CD4-positive, CD25-positive, alpha-beta regulatory T cell (primary cell): Measurements from ENCODE around the gene STARD3. TPM values are rescaled to one million over a fixed set of nuclear protein-coding genes. Genes with fewer than 3 reads are reported as not detected.

Source experiments
- ATAC-seq, 2 donors: fragments of 150-1000 bp; cut with Tn5 transposase; one replicate each; pipeline ENCODE4 v1.10.0; 2021; ENCODE audit warnings: low read depth in 2 of 2, moderate number of reproducible peaks in 2 of 2, moderate library complexity in 1 of 2
- DNase-seq, 3 donors: peaks; one replicate each; pipeline versions ENCODE4 v3.0.0 to v3.0.0-alpha.2; 2012 to 2022; ENCODE audit warnings: mixed read lengths in 1 of 3
- H3K27ac ChIP-seq: one replicate; pipeline ENCODE4 v1.7.0; 2013; ENCODE audit warnings: mild to moderate bottlenecking, low read length; ENCODE audit not compliant: insufficient read depth, poor library complexity, severe bottlenecking
- H3K27me3 ChIP-seq: one replicate; pipeline ENCODE4 v1.7.0; 2013; ENCODE audit warnings: low read length; ENCODE audit not compliant: control insufficient read depth, insufficient read depth
- H3K36me3 ChIP-seq: one replicate; pipeline ENCODE4 v1.7.0; 2013; ENCODE audit warnings: mild to moderate bottlenecking, low read length, moderate library complexity; ENCODE audit not compliant: control insufficient read depth, insufficient read depth
- H3K4me1 ChIP-seq: 2 replicates; pipeline ENCODE4 v1.7.0; 2013; ENCODE audit warnings: mild to moderate bottlenecking, low read length; ENCODE audit not compliant: insufficient read depth, control insufficient read depth, poor library complexity, severe bottlenecking
- H3K4me3 ChIP-seq: one replicate; pipeline ENCODE4 v1.7.0; 2013; ENCODE audit warnings: low read depth, mild to moderate bottlenecking, low read length, moderate library complexity
- H3K9me3 ChIP-seq, 2 experiments: 1 replicate in 1 of 2; 2 replicates in 1 of 2; pipeline ENCODE4 v1.7.0; 2013; ENCODE audit warnings: low read length in 2 of 2, mild to moderate bottlenecking in 1 of 2, moderate library complexity in 1 of 2; ENCODE audit not compliant: control insufficient read depth in 2 of 2
- H3K27ac Mint-ChIP-seq, 3 donors: one replicate each; pipeline ENCODE4 v1.8.0; 2020 to 2022; ENCODE audit warnings: mild to moderate bottlenecking in 3 of 3, mixed read lengths in 3 of 3, moderate library complexity in 2 of 3
- H3K27me3 Mint-ChIP-seq: one replicate; pipeline ENCODE4 v1.8.0; 2022; ENCODE audit warnings: mild to moderate bottlenecking, mixed read lengths
- H3K36me3 Mint-ChIP-seq: one replicate; pipeline ENCODE4 v1.8.0; 2020; ENCODE audit warnings: mixed read lengths
- H3K4me1 Mint-ChIP-seq, 4 donors: one replicate each; pipeline ENCODE4 v1.8.0; 2020 to 2022; ENCODE audit warnings: mixed read lengths in 4 of 4, mild to moderate bottlenecking in 1 of 4
- H3K4me3 Mint-ChIP-seq, 4 donors: one replicate each; pipeline ENCODE4 v1.8.0; 2020 to 2022; ENCODE audit warnings: mild to moderate bottlenecking in 4 of 4, mixed read lengths in 4 of 4, moderate library complexity in 3 of 4
- H3K9me3 Mint-ChIP-seq, 7 donors: one replicate each; pipeline ENCODE4 v1.8.0; 2020 to 2022; ENCODE audit warnings: mixed read lengths in 7 of 7, mild to moderate bottlenecking in 3 of 7, moderate library complexity in 2 of 7
- polyA plus RNA-seq, 4 donors: library from polyadenylated mRNA; unstranded; fragments of 300-500 nt; fragmentation: Illumina TruSeq; gene quantifications; one replicate each; pipeline ENCODE4 v1.2.3, GENCODE V29; 2021
- total RNA-seq: library from RNA; stranded (reverse); gene quantifications from one replicate; pipeline ENCODE4 v1.2.3, GENCODE V29; 2022

The STARD3 gene
- total and polyA plus RNA-seq, 5 donors from 2014 or later, result 45.4 to 95.9 (median 46.7) TPM

DNA sequence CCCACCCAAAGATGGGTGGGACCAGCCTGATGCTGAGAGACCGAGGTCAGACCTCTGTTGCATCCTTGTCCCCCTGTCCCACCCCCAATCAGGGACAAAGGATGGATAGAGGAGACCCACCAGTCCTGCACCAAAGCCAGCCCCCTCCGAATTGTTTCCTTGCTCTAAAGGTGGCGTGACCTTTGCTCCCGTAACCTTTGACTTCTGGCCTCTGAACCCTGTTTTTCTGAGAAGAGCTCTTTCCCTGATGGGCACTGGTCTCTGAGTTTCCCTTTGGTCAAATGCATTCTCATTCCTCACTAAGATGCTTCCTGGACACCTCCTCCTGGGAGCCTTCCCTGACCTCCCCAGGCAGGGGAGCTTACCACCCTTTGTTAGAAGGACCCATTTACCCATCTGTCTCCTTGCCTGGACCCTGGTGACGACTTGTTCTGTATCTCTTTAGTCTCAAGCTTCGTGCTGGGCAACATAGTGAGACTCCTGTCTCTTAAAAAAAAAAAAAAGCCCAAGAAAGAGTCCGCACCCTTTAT, 23.9 kb upstream of the STARD3 start:
- H3K27me3 ChIP-seq, result peaks cover 9% of the 10 kb centered on the region
- Mint-ChIP-seq H3K4me1 (peaks cover 0 to 6% (median under 1%) of the 10 kb centered on the region in 4 donors), H3K4me3 (peak overlapping the region in 1 of 4 donors; percentile 58), H3K9me3 (peaks cover 0 to 2% (median 0%) of the 10 kb centered on the region in 7 donors), H3K27me3 (peaks cover 68% of the 10 kb centered on the region), H3K36me3 (no peaks in the 10 kb centered on the region), H3K27ac (no peak overlapping the region)
- ATAC-seq (no peak), DNase-seq (no peak)
- H3K36me3 ChIP-seq, result no peaks in the 10 kb centered on the region
- H3K4me3 ChIP-seq, result no peak overlapping the region
- H3K9me3 ChIP-seq, result no peaks in the 10 kb centered on the region
- no peak overlapping the region for H3K27ac ChIP-seq
- peaks cover 4% of the 10 kb centered on the region for H3K4me1 ChIP-seq

DNA sequence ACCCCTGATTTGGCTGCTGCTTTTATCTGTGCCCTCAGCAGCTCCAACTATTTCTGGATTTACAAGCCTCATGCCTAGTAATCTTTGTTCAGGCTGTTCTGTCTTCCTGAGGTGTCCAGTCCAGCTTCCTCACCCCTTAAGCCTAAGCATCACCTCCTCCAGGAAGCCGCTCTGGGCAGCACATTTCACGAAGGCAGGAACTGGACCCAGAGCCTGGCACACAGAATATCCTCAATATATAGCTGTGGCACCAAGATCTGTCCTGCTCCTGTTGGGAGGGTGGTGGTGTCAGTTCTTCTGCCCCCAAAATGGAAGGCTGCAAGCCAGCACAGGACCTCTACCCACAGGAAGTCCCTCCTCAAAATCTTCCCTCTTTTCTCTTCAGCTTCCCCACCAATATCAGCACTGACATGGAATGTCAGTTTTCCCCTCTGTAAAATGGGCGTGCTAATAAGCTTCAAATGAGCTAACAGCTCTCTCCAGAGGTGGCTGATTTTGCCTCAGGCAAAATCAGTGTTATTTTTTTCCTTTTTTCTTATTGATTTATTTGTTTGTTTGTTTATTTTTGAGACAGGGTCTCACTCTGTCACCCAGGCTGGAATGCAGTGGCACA, 22.3 kb upstream of the STARD3 start:
- Mint-ChIP-seq H3K9me3 (no peaks in the 10 kb centered on the region), H3K27ac (no peak overlapping the region), H3K27me3 (peaks cover 59% of the 10 kb centered on the region), H3K4me1 (peaks cover 0 to 9% (median 2%) of the 10 kb centered on the region in 4 donors), H3K4me3 (peak overlapping the region in 1 of 4 donors; percentile 64), H3K36me3 (no peaks in the 10 kb centered on the region)
- DNase-seq (no peak), ATAC-seq (no peak)
- H3K9me3 ChIP-seq, result no peaks in the 10 kb centered on the region
- H3K36me3 ChIP-seq, result no peaks in the 10 kb centered on the region
- no peak overlapping the region for H3K27ac ChIP-seq
- H3K4me3 ChIP-seq, result no peak overlapping the region
- peaks cover 13% of the 10 kb centered on the region for H3K4me1 ChIP-seq
- no peaks in the 10 kb centered on the region for H3K27me3 ChIP-seq

DNA sequence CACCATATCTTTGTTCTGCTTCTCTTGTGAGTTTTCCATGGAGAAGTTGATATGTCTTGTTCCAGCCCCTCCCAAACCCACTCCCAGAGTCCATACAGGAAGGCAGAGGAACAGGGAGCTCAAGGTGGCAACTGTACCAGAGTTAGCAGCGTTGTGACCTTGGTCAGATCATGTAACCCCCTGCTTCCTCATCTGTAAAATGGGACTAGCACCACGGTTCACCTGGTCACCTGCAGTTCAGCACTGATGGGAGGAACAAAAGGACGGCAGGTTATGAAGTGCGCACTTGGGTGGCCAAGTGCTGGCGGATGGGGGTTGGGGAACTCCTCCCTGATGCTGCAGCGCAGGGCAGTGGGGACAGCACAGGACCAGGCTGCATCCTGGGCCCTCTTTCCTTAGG, 21.5 kb upstream of the STARD3 start:
- Histone ChIP-seq H3K27ac (no peak overlapping the region), H3K4me3 (no peak overlapping the region), H3K4me1 (peaks cover 13% of the 10 kb centered on the region), H3K9me3 (no peaks in the 10 kb centered on the region), H3K27me3 (no peaks in the 10 kb centered on the region), H3K36me3 (no peaks in the 10 kb centered on the region)
- Mint-ChIP-seq H3K4me1 (peaks cover 0 to 9% (median 2%) of the 10 kb centered on the region in 4 donors), H3K27me3 (peaks cover 57% of the 10 kb centered on the region), H3K4me3 (no peak overlapping the region), H3K27ac (no peak overlapping the region), H3K9me3 (no peaks in the 10 kb centered on the region), H3K36me3 (no peaks in the 10 kb centered on the region)
- DNase-seq (no peak), ATAC-seq (no peak)

DNA sequence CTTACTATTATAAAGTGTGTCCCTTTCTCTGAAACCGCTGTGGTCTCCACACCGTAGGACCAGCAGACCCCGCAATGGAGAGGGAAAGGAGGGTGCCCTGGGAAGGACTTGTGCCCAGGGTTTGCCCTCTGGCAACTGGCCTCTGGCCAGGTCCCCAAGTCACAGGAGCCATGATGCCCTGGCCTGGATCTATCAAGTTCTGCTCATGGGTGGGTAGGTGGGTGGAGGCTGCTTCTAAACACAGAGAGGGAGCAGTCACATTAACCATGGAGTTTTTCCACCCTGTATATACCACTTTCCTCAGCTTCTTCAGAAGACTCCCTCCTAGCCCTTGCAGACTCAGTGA, 19.9 kb upstream of the STARD3 start:
- H3K36me3 ChIP-seq, result no peaks in the 10 kb centered on the region
- no peaks in the 10 kb centered on the region for H3K9me3 Mint-ChIP-seq
- peaks cover 2 to 13% (median 6%) of the 10 kb centered on the region in 4 donors for H3K4me1 Mint-ChIP-seq
- no peak for ATAC-seq
- DNase-seq, result no peak
- peak overlapping the region; percentile 52 to 76 (median 58) for H3K4me3 Mint-ChIP-seq
- H3K9me3 ChIP-seq, result no peaks in the 10 kb centered on the region
- no peaks in the 10 kb centered on the region for H3K36me3 Mint-ChIP-seq
- H3K4me1 ChIP-seq, result peaks cover 18% of the 10 kb centered on the region
- no peak overlapping the region for H3K27ac Mint-ChIP-seq
- no peak overlapping the region for H3K27ac ChIP-seq
- H3K27me3 Mint-ChIP-seq, result peaks cover 53% of the 10 kb centered on the region
- no peak overlapping the region for H3K4me3 ChIP-seq
- no peaks in the 10 kb centered on the region for H3K27me3 ChIP-seq

DNA sequence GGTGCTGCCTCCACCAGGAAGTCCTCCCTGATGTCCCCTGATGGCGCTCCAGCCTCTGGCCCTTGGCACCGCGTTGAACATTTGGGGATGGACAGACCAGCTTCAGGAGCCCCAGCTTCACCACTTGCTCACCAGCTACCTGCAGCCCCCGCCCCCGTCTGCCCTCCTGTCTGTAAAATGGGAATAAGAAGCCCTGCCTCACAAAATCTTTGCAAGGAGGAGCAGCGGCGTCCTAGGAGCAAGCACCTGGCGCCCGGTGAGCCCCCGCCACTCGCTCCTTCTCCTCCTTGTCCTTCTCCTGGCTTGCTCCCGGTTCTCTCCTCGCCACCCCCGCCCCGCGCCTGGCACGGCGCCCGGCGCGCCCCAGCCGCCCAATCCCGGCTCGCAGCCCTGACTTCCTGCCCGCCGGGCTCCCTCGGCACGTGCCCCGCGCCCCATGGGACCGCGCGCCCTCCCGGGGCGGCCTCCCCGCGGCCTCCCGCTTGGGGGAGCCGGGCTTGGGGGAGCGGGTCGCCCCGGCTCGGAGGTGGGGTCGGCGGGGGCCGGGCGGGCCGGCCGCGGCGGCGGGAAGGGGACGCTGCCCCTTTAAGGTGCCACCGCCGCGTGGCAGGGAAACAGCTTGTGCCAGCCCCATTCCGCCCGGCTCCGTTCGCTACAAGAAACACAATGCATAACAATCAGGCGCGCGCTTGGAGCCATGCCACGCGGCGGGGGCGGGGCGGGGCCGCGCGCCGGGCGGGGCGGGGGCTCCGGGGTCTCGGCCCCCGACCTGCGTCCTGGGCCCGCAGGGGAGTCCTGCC, 19.3 kb upstream of the STARD3 start:
- Mint-ChIP-seq H3K4me1 (peaks cover 5 to 19% (median 12%) of the 10 kb centered on the region in 4 donors), H3K27me3 (peaks cover 58% of the 10 kb centered on the region), H3K9me3 (no peaks in the 10 kb centered on the region), H3K27ac (no peak overlapping the region), H3K36me3 (no peaks in the 10 kb centered on the region), H3K4me3 (peak overlapping the region; percentile 76 to 91 (median 84))
- Histone ChIP-seq H3K36me3 (no peaks in the 10 kb centered on the region), H3K4me3 (no peak overlapping the region), H3K4me1 (peaks cover 22% of the 10 kb centered on the region), H3K27ac (no peak overlapping the region), H3K27me3 (no peaks in the 10 kb centered on the region), H3K9me3 (no peaks in the 10 kb centered on the region)
- peak; percentile 29 to 43 for ATAC-seq
- peak; percentile 28 to 67 (median 49) for DNase-seq

DNA sequence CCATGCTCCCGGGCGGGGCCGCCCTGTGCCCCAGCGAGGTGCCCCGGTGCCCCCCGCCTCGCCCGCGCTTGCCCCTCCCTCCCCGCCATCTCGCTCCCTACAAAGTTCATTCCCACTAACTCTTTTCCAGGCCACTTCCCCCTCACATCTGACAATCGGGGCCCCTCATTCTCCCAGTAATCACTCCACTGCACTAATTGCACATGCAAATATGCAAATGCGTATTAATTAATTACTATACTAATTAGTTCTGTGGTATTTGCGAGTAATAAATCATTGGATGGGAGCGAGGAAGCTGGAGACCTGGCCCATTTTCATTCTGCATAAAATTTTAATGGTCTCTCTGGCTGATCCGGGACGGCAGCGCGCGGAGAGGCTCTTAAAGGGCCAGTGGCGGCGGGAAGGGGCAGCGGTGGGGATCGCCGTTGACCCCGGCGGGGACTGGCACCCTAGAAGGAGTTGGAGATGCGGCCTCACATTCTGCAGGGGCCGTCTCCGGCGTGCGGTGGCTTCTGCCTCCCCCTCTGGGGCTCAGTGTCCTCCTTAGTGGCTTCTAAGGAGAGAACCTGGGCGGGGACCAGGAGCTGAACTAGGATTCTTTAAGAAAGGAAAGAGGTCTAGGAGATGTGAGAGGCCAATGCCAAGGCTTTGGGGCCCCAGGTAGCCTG, 18.6 kb upstream of the STARD3 start:
- H3K4me1 Mint-ChIP-seq, result peaks cover 6 to 24% (median 16%) of the 10 kb centered on the region in 4 donors
- peak overlapping the region in 2 of 3 donors; percentile 26 to 59 for H3K27ac Mint-ChIP-seq
- H3K27me3 Mint-ChIP-seq, result peaks cover 56% of the 10 kb centered on the region

DNA sequence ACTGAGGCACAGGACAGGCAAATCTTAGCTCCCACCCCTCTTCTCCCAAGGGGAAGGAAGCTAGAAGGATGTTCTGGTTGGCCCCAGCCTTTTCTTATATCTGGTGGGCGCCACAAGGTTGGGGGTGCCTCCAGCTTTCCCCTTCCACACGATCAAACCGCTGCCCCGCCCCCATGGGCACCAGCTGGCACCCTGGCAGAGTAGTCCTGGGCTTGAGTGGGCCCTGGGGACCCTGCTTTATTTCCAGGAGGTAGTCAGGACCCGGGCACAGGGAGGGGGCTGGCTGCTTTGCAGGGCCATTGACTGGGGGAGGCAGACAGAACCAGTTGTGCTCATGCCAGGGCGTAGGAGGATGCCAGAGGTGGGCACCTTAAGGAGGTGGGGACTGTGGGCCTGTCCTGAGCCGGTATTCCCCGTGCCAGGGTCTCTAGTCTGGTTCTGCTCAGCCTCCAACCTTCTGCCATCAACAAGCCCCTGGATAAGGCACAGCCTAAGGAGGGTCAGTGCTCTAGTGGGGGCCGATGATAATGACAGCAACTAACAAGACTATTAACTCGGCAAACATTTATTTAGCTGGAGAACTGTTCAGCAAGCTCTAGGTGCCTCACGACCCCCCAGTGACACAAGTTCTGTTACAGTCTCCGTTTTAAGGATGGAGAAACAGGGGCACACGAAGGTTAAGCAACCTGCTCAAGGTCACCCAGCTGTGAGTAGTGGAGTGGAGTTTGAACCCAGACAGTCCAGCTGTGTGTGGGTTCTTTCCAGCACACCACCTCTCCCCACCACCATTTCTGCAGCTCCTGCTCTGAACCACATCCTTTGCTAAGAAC, 17.8 kb upstream of the STARD3 start:
- H3K27ac Mint-ChIP-seq, result no peak overlapping the region
- no peaks in the 10 kb centered on the region for H3K27me3 ChIP-seq
- no peak overlapping the region for H3K4me3 ChIP-seq
- no peak overlapping the region for H3K27ac ChIP-seq
- no peaks in the 10 kb centered on the region for H3K9me3 ChIP-seq
- DNase-seq (no peak), ATAC-seq (no peak)
- H3K36me3 ChIP-seq, result no peaks in the 10 kb centered on the region
- H3K36me3 Mint-ChIP-seq, result no peaks in the 10 kb centered on the region
- peaks cover 50% of the 10 kb centered on the region for H3K27me3 Mint-ChIP-seq
- H3K4me3 Mint-ChIP-seq, result peak overlapping the region; percentile 41 to 79 (median 75)
- H3K9me3 Mint-ChIP-seq, result no peaks in the 10 kb centered on the region
- H3K4me1 Mint-ChIP-seq, result peaks cover 8 to 26% (median 18%) of the 10 kb centered on the region in 4 donors
- H3K4me1 ChIP-seq, result peaks cover 30% of the 10 kb centered on the region

More for the DNA sequence above, 18.6 kb upstream of the STARD3 start:
- peak overlapping the region; percentile 76 to 91 (median 84) for H3K4me3 Mint-ChIP-seq
- DNase-seq (no peak), ATAC-seq (no peak)
- Histone ChIP-seq H3K4me3 (peak overlapping the region; percentile 72), H3K27ac (no peak overlapping the region), H3K9me3 (no peaks in the 10 kb centered on the region), H3K27me3 (no peaks in the 10 kb centered on the region), H3K36me3 (no peaks in the 10 kb centered on the region), H3K4me1 (peaks cover 26% of the 10 kb centered on the region)
- no peaks in the 10 kb centered on the region for H3K36me3 Mint-ChIP-seq
- no peaks in the 10 kb centered on the region for H3K9me3 Mint-ChIP-seq
